GM12865 (cell line): ENCODE results near the gene STUB1.

Experiments used
- DNase-seq: peaks from one replicate; pipeline ENCODE4 v3.0.0; 2010; ENCODE audit warnings: low read depth
- H3K4me3 ChIP-seq: 2 replicates; pipeline ENCODE4 v1.5.1; 2011; ENCODE audit warnings: mild to moderate bottlenecking, low read depth, low read length, control low read depth
- CTCF ChIP-seq: IDR thresholded peaks from 2 replicates; pipeline ENCODE4 v1.5.1; 2011; ENCODE audit warnings: low read length, control low read depth, low read depth, inconsistent platforms; ENCODE audit not compliant: insufficient read depth; ENCODE audit errors: missing control alignments

The STUB1 gene

GRCh38 chr16:719815-720446 is 39.7 kb downstream of the STUB1 start:
- H3K4me3 ChIP-seq, result peak overlapping the region; percentile 86
- DNase-seq, result no peak
- no peak for TF ChIP-seq CTCF

- peak; percentile 85 for DNase-seq
- TF ChIP-seq CTCF, result peak; percentile 21
- H3K4me3 ChIP-seq, result peak overlapping the region; percentile 86
Measured at GRCh38 chr16:720447-720989, 40.3 kb downstream of the STUB1 start.

- DNase-seq, result peak; percentile 95
- no peak for TF ChIP-seq CTCF
- H3K4me3 ChIP-seq, result peak within 1 kb of the TSS; percentile 86
Measured at GRCh38 chr16:720990-721764, 41.0 kb downstream of the STUB1 start, which contains the start of gene ANTKMT. ANTKMT (plus strand) TSS chr16:721146; CDS start chr16:721275, 129 bp downstream.

GRCh38 chr16:721765-722540 is 41.7 kb downstream of the STUB1 start:
- H3K4me3 ChIP-seq, result peak overlapping the region; percentile 86
- no peak for DNase-seq
- no peak for TF ChIP-seq CTCF

GRCh38 chr16:722835-723633 is 42.8 kb downstream of the STUB1 start:
- no peak for DNase-seq
- no peak overlapping the region for H3K4me3 ChIP-seq
- no peak for TF ChIP-seq CTCF

GRCh38 chr16:723695-724094 is 43.5 kb downstream of the STUB1 start:
- no peak for DNase-seq

More at GRCh38 chr16:723695-724094, 43.5 kb downstream of the STUB1 start:
- no peak overlapping the region for H3K4me3 ChIP-seq
- TF ChIP-seq CTCF, result no peak
